ENCODE measurements around the gene C10orf120. TPM values are rescaled to one million over a fixed set of nuclear protein-coding genes. Genes with fewer than 3 reads are reported as not detected.
A peak's percentile ranks its signal among the peaks of the same experiment; 100 is the strongest.

C10orf120 gene
- polyA plus RNA-seq, 2 of the 4 experiments (the other 2 are of a cell fraction), result not detected

DNA sequence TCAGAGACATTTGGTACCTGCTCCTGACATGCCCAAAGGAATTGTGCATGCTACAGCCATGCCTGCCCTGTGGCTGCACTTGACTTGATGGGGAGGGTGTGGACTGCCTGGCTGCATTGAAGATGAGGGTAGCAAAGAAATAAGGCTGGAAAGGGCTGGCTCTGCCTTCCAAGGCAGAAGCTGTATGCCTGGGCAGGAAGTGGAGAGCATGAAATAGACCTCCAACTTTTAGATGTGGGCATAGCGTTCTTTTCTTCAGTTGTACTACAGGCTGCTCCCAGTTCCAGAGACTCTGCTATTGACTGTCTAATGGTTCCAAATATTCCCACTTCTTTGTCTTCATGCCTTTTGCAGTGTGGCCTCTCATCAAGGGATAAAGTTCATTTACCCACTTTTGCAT is 3.0 kb downstream of the C10orf120 start (continued):
- TF ChIP-seq RFX5 (IDR thresholded peaks at IDR 0.05), result no peak
- TF ChIP-seq HOXB5 (CRISPR knock-in tag; IDR thresholded peaks at IDR 0.05), result no peak

- H3K4me3 ChIP-seq, result no peak overlapping the region
- ChIA-PET CTCF (interaction anchor here (0.6 to 2.0 kb wide), 4 partner anchors 11 to 60 kb away, joined by 3 to 10 read pairs (median 4); no protein-coding TSS in a partner anchor), POLR2A (no interaction called here)
- ATAC-seq, result no peak
- H3K9me3 ChIP-seq, result no peaks in the 10 kb centered on the region
- no peak overlapping the region for H3K27ac ChIP-seq
- TF ChIP-seq HEYL (CRISPR knock-in tag; IDR thresholded peaks at IDR 0.05) (no peak), USF2 (IDR thresholded peaks at IDR 0.05) (no peak), ZNF302 (CRISPR knock-in tag; IDR thresholded peaks at IDR 0.05) (no peak), NFE2L2 (conservative IDR thresholded peaks at IDR 0.05; ENCODE audit: low read length) (no peak), CHD4 (IDR thresholded peaks at IDR 0.05; ENCODE audit: borderline replicate concordance) (no peak)
- TF ChIP-seq, protein P1, sequence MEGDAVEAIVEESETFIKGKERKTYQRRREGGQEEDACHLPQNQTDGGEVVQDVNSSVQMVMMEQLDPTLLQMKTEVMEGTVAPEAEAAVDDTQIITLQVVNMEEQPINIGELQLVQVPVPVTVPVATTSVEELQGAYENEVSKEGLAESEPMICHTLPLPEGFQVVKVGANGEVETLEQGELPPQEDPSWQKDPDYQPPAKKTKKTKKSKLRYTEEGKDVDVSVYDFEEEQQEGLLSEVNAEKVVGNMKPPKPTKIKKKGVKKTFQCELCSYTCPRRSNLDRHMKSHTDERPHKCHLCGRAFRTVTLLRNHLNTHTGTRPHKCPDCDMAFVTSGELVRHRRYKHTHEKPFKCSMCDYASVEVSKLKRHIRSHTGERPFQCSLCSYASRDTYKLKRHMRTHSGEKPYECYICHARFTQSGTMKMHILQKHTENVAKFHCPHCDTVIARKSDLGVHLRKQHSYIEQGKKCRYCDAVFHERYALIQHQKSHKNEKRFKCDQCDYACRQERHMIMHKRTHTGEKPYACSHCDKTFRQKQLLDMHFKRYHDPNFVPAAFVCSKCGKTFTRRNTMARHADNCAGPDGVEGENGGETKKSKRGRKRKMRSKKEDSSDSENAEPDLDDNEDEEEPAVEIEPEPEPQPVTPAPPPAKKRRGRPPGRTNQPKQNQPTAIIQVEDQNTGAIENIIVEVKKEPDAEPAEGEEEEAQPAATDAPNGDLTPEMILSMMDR (IDR thresholded peaks at IDR 0.05), result no peak
- 19% methylated on average over 5 of the region's 5 CpGs for WGBS (ENCODE audit: missing lambda C conversion rate)
- no peak for DNase-seq (ENCODE audit: low read depth in 1 of 2, low spot score in 1 of 2)
- FAIRE-seq, result no peak
- no peak overlapping the region for H3K4me2 ChIP-seq
- no peaks in the 10 kb centered on the region for H3K4me1 ChIP-seq
These were observed 6.9 kb downstream of the C10orf120 start for GRCh38 chr10:122692744-122693143.

DNA sequence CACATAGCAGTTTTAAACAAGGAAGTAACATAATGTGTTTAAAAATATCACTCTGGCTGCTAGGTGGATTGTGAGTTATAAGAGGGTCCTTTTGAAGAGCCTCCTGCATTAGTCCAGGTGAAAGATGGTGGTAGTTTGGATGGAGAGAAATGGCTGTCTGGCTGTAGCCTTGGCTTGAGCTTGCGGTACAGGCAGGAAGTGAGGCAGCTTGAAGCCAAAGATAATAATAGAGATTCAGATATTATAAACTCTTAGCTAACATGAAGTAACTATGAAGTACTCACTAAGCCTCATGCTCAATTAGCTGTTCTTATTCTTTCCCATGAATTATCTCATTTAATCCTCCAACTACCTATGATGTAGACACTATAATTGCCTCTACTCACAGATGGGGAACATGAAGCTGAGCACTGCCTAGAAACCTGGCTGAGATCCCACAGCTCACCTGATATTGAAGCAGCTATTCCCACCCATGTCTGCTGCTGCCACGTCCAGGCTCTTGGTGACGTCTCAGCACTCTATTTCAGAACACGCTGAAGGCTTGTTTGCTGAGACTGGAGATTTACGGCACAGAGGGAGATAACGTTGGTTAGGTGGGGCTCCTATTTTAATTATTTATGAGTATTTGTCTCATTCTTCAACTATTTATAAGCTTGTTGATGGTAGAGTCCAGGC is 10.4 kb downstream of the C10orf120 start:
- Histone ChIP-seq H3K4me2 (no peak overlapping the region), H3K4me1 (no peaks in the 10 kb centered on the region), H3K27ac (no peak overlapping the region), H3K4me3 (no peak overlapping the region), H3K9me3 (no peaks in the 10 kb centered on the region)
- ATAC-seq (no peak), FAIRE-seq (no peak), DNase-seq (ENCODE audit: low read depth in 1 of 2, low spot score in 1 of 2) (no peak)
- TF ChIP-seq NPAS2 (CRISPR knock-in tag; IDR thresholded peaks at IDR 0.05; ENCODE audit: borderline replicate concordance) (no peak), POLR2AphosphoS2 (conservative IDR thresholded peaks at IDR 0.05; ENCODE audit: low read length) (no peak)
- ChIA-PET CTCF (interaction anchor here (0.5 to 1.7 kb wide), 7 partner anchors 12 to 390 kb away, joined by 3 to 7 read pairs (median 3); no protein-coding TSS in a partner anchor), POLR2A (no interaction called here)
- WGBS (ENCODE audit: missing lambda C conversion rate), result 31% methylated on average over 6 of the region's 6 CpGs

DNA sequence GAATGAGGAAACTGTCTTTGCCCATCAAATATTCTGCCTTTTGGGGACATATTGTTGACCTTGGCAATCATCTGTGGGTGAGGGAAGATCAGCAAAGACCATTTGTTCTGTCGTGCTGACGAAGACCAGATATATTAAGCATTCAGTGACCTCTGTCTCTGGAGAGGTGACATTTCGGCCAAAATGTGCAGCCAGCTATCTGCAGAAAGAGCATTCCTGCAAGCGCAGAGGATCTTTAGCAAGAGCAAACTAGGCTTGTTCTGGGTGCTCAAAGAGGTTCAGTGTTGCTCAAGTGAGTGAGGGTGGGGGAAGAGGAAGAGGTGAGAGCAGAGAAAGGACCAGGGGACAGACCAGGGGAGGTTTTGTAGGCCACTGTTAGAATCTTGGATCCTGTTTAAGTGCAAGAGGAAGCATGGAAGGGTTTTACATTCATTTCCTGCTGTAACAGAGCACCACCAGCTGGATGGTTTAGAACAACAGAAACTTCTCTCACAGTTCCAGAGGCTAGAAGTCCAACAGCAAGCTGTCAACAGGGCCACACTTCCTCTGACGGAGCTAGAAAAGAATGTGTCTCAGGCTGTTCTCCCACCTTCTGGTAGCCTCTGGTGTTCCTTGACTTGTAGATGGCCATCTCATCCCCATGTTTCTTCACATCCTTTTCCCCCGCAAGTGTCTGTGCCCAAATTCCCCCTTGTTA is 11.2 kb downstream of the C10orf120 start:
- H3K27ac ChIP-seq, result no peak overlapping the region
- POLR2A ChIA-PET, result no interaction called here
- peak; percentile 28 to 50; a peak in 2 of 6 replicates for ATAC-seq
- FAIRE-seq, result no peak
- H3K4me3 ChIP-seq, result no peak overlapping the region
- TF ChIP-seq HDAC2 (IDR thresholded peaks at IDR 0.05) (no peak), ZFP36 (IDR thresholded peaks at IDR 0.05; ENCODE audit: borderline replicate concordance, partially characterized antibody) (no peak), RAD21 (conservative IDR thresholded peaks at IDR 0.05 in 1 of 2, IDR thresholded peaks at IDR 0.05 in 1 of 2) (peak in 1 of 2 experiments; percentile 23; a peak in 1 of 5 replicates)
- TF ChIP-seq, protein P1 (IDR thresholded peaks at IDR 0.05), result 0 out of 3 replicates have a peak, but pooled peaks have one; percentile 6
- H3K4me1 ChIP-seq, result no peaks in the 10 kb centered on the region
- no peak overlapping the region for H3K4me2 ChIP-seq
- CTCF ChIA-PET, result interaction anchor here (0.5 to 1.5 kb wide), 4 partner anchors 11 to 237 kb away, joined by 3 to 7 read pairs (median 3); no protein-coding TSS in a partner anchor
- H3K9me3 ChIP-seq, result no peaks in the 10 kb centered on the region
- WGBS (ENCODE audit: missing lambda C conversion rate), result 55% methylated on average over 6 of the region's 6 CpGs
- peak in 1 of 2 experiments; percentile 11 for DNase-seq (ENCODE audit: low read depth in 1 of 2, low spot score in 1 of 2)

Measured in A549 (cell line).